K562 (cell line): ENCODE data around the gene NPDC1. TPM values are rescaled to one million over a fixed set of nuclear protein-coding genes. Genes with fewer than 3 reads are reported as not detected.

Source experiments
- ARID4B ChIP-seq: sonication (generic); formaldehyde crosslinking; IDR thresholded peaks from 2 replicates; pipeline ENCODE4 v1.8.0; 2022; ENCODE audit warnings: mild to moderate bottlenecking, missing genetic modification reagents
- HDAC1 ChIP-seq, 2 experiments: fragments of 450-650 bp; IDR thresholded peaks; 2 replicates each; pipeline ENCODE4 v1.6.1; 2016 to 2017; ENCODE audit warnings: inconsistent platforms in 1 of 2, mild to moderate bottlenecking in 1 of 2, moderate library complexity in 1 of 2
- HNRNPLL ChIP-seq: fragments of 200-400 bp; formaldehyde crosslinking; IDR thresholded peaks from 2 replicates; pipeline ENCODE4 v1.6.1; 2017; ENCODE audit warnings: low read length, low read depth, mild to moderate bottlenecking; ENCODE audit not compliant: poor library complexity, severe bottlenecking
- KAT8 ChIP-seq: fragments of 450-650 bp; IDR thresholded peaks from 2 replicates; pipeline ENCODE4 v1.6.1; 2016; ENCODE audit warnings: low read depth, mild to moderate bottlenecking
- MGA ChIP-seq: fragments of 450-650 bp; IDR thresholded peaks from 2 replicates; pipeline ENCODE4 v1.6.1; 2016; ENCODE audit warnings: mild to moderate bottlenecking, moderate library complexity
- SNIP1 ChIP-seq: fragments of 450-650 bp; IDR thresholded peaks from 2 replicates; pipeline ENCODE4 v1.7.1; 2017; ENCODE audit warnings: low read depth, mild to moderate bottlenecking
- TEAD4 ChIP-seq, 2 experiments: sonication (generic) in 1 of 2; formaldehyde crosslinking in 1 of 2; IDR thresholded peaks; 2 replicates each; pipeline versions ENCODE4 v1.6.1 to v1.8.0; 2012 to 2022; ENCODE audit warnings: borderline replicate concordance in 1 of 2, inconsistent platforms in 1 of 2, low read length in 1 of 2, mild to moderate bottlenecking in 1 of 2, missing genetic modification reagents in 1 of 2
- polyA plus RNA-seq, 8 experiments: library from polyadenylated mRNA; depleted of rRNA in 4 of 8; stranded (reverse) in 5 of 8; unstranded in 3 of 8; fragments of >200 nt; fragmentation: Nextera tagmentation in 2 of 8; fragmentation: Illumina TruSeq in 1 of 8; extraction: Ambion mirVana in 2 of 8; extraction: Trizol in 1 of 8; gene quantifications; 2 replicates each; pipeline versions ENCODE4 v1.2.1 to v1.2.3, GENCODE V29; 2011 to 2014; ENCODE audit warnings: inconsistent platforms in 1 of 8, missing spikeins in 1 of 8
- total RNA-seq, 7 experiments: library from RNA; depleted of rRNA in 6 of 7; stranded (reverse); fragments of >200 nt in 6 of 7; fragmentation: Illumina TruSeq in 2 of 7; extraction: Trizol in 2 of 7; gene quantifications; 2 replicates each; pipeline versions ENCODE4 v1.2.1 to v1.2.3, GENCODE V29; 2011 to 2021; ENCODE audit warnings: low replicate concordance in 1 of 7

Gene NPDC1
- total and polyA plus RNA-seq, 9 of the 15 experiments (the other 6 are each of a cell fraction or from before 2014, with no cell fraction given): 0.06 to 2.1 (median 0.53) TPM; not detected in 3

DNA sequence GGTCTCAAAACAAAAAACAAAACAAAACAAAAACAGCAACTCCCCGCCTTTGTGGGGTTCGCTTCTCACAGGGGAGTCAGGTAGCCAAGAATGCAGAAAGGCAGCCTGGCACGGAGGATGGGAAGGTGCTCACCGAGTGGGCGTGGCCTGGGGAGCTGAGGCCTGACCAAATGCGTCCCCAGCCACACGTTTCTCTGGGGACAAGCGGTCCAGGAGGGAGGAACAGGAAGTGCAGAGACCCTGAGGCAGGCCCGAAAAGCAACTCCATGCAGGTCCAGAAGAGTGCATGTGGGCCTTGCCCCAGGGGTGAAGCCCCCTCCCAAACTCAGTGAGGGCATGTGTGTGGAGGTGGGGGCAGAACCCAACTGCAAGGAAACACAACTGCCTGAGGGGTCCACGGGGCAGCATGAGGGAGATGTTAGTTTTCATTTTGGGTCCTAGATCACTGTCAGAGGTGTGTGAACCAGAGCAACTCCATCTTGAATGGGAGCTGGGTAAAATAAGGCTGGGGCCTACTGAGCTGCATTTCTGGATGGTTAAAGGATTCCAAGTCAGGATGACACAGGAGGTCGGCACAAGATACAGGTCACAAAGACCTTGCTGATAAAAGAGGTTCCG lies 28.8 kb upstream of the NPDC1 start (continued):
- TF ChIP-seq MGA (no peak), KAT8 (no peak), TEAD4 (IDR thresholded peaks at IDR 0.05; ENCODE audit: low read length) (no peak), TEAD4 (CRISPR knock-in tag; IDR thresholded peaks at IDR 0.05; ENCODE audit: borderline replicate concordance) (no peak), ARID4B (no peak), HDAC1 (IDR thresholded peaks at IDR 0.05) (no peak), HNRNPLL (no peak), SNIP1 (no peak)
